ENCODE data around the gene CALCOCO1.

DNA sequence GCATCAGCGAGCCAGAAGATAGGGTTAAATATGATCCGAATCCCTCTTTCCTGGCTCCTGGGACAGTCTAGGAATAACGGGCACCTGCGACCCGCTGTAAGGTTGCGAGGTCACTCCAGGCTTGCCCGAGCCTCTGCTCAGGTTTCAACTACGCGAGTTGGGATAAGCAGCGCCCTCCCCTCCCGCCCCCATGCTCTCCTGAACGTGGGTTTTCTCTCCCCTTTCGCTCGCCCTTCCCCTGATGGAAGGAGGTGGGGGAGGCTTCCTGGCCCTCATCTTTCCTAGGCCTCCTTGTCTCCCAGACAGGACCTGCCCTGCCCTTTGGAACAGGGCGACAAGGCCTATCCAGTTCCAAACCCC lies 50.6 kb downstream of the CALCOCO1 start:
- TF ChIP-seq POLR2A (IDR thresholded peaks at IDR 0.05): no peak
- TF ChIP-seq, protein P1, sequence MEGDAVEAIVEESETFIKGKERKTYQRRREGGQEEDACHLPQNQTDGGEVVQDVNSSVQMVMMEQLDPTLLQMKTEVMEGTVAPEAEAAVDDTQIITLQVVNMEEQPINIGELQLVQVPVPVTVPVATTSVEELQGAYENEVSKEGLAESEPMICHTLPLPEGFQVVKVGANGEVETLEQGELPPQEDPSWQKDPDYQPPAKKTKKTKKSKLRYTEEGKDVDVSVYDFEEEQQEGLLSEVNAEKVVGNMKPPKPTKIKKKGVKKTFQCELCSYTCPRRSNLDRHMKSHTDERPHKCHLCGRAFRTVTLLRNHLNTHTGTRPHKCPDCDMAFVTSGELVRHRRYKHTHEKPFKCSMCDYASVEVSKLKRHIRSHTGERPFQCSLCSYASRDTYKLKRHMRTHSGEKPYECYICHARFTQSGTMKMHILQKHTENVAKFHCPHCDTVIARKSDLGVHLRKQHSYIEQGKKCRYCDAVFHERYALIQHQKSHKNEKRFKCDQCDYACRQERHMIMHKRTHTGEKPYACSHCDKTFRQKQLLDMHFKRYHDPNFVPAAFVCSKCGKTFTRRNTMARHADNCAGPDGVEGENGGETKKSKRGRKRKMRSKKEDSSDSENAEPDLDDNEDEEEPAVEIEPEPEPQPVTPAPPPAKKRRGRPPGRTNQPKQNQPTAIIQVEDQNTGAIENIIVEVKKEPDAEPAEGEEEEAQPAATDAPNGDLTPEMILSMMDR (IDR thresholded peaks at IDR 0.05): no peak
